Stimulated activated CD4-positive, alpha-beta T cell treated with anti-CD3 and anti-CD28 coated beads, Interleukin-2, amount 100 ng/mL, for 24 hours (primary cell): ENCODE measurements around the gene DRC7.
"Not testable (repeated sequence)": the region's sequence is repeated elsewhere in the genome, so short reads cannot be mapped to it uniquely, and the experiment has no call there.

ENCODE experiments used
- DNase-seq, 2 donors: peaks; one replicate each; pipeline ENCODE4 v3.0.0-alpha.2; 2020

DRC7 gene

GRCh38 chr16:57765160-57765728 lies 70.6 kb downstream of the DRC7 start:
- DNase-seq: no peak

GRCh38 chr16:57766714-57767348 lies 72.2 kb downstream of the DRC7 start:
- DNase-seq: no peak

GRCh38 chr16:57769541-57770145 lies 75.0 kb downstream of the DRC7 start:
- DNase-seq: no peak

- no peak for DNase-seq
These were observed 75.8 kb downstream of the DRC7 start for GRCh38 chr16:57770361-57770760.

- DNase-seq: no peak
These were observed 76.7 kb downstream of the DRC7 start for GRCh38 chr16:57771141-57771785.

- no peak for DNase-seq
These were observed 78.4 kb downstream of the DRC7 start for GRCh38 chr16:57773019-57773418.

GRCh38 chr16:57773655-57774295 lies 79.2 kb downstream of the DRC7 start:
- no peak for DNase-seq

- DNase-seq: no peak
These were observed 80.2 kb downstream of the DRC7 start for GRCh38 chr16:57774705-57775285.

GRCh38 chr16:57775661-57776469 lies 81.3 kb downstream of the DRC7 start:
- DNase-seq: no peak

GRCh38 chr16:57778658-57779057 lies 84.1 kb downstream of the DRC7 start:
- DNase-seq: no peak

- not testable (repeated sequence) for DNase-seq
These were observed 85.2 kb downstream of the DRC7 start for GRCh38 chr16:57779836-57780235.

- no peak for DNase-seq
These were observed 86.7 kb downstream of the DRC7 start for GRCh38 chr16:57781349-57781740.
